ENCODE measurements around the gene RPTOR. TPM values are rescaled to one million over a fixed set of nuclear protein-coding genes. Genes with fewer than 3 reads are reported as not detected.

The RPTOR gene
- total and polyA plus RNA-seq, 2 donors (not counting 1 experiment from before 2014, with no cell fraction given): 6.7 to 22.8 TPM

GRCh38 chr17:80970044-80970761, 425.6 kb downstream of the RPTOR start:
- no peak overlapping the region for H3K9ac ChIP-seq (ENCODE audit: insufficient read depth, low read length)
- no peaks in the 10 kb centered on the region for H3K9me3 ChIP-seq (ENCODE audit: control insufficient read depth, insufficient read depth, low read depth, low read length)
- peak in 1 of 2 donors; percentile 27 for DNase-seq (ENCODE audit: low read depth in 2 of 2)
- H3K4me2 ChIP-seq (ENCODE audit: extremely low read depth, insufficient read depth, low read length): no peak overlapping the region
- H4K20me1 ChIP-seq (ENCODE audit: control insufficient read depth, extremely low read depth, insufficient read depth, low read length): no peaks in the 10 kb centered on the region
- TF ChIP-seq EZH2 (IDR thresholded peaks at IDR 0.05; ENCODE audit: low read length, missing control alignments) (no peak), CTCF (conservative IDR thresholded peaks at IDR 0.05 in 1 of 2, IDR thresholded peaks at IDR 0.05 in 1 of 2; ENCODE audit: low read depth in 1 of 2, low read length in 2 of 2) (peak; percentile 30 to 45)
- no peak overlapping the region for H3K27ac ChIP-seq (ENCODE audit: insufficient read depth, low read length)
- no peaks in the 10 kb centered on the region for H3K79me2 ChIP-seq (ENCODE audit: control insufficient read depth, insufficient read depth, low read length)
- H2AFZ ChIP-seq (ENCODE audit: low read length): no peak overlapping the region
- H3K27me3 ChIP-seq (ENCODE audit: control insufficient read depth, insufficient read depth, low read length): no peaks in the 10 kb centered on the region
- peaks cover 13% of the 10 kb centered on the region for H3K4me1 ChIP-seq (ENCODE audit: control insufficient read depth, extremely low read depth, insufficient read depth, low read length)
- no peak overlapping the region for H3K4me3 ChIP-seq (replicated peaks in 1 of 4; ENCODE audit: control extremely low read depth in 1 of 4, insufficient read depth in 1 of 4, low read depth in 3 of 4, low read length in 4 of 4)
- H3K36me3 ChIP-seq (ENCODE audit: control insufficient read depth, insufficient read depth, low read length): no peaks in the 10 kb centered on the region

- H3K9ac ChIP-seq (ENCODE audit: insufficient read depth, low read length): no peak overlapping the region
- no peaks in the 10 kb centered on the region for H3K27me3 ChIP-seq (ENCODE audit: control insufficient read depth, insufficient read depth, low read length)
- no peak overlapping the region for H3K4me2 ChIP-seq (ENCODE audit: extremely low read depth, insufficient read depth, low read length)
- H3K9me3 ChIP-seq (ENCODE audit: control insufficient read depth, insufficient read depth, low read depth, low read length): no peaks in the 10 kb centered on the region
- DNase-seq (ENCODE audit: low read depth in 2 of 2): peak in 1 of 2 donors; percentile 11
- H3K79me2 ChIP-seq (ENCODE audit: control insufficient read depth, insufficient read depth, low read length): no peaks in the 10 kb centered on the region
- no peaks in the 10 kb centered on the region for H4K20me1 ChIP-seq (ENCODE audit: control insufficient read depth, extremely low read depth, insufficient read depth, low read length)
- H3K27ac ChIP-seq (ENCODE audit: insufficient read depth, low read length): no peak overlapping the region
- H3K4me1 ChIP-seq (ENCODE audit: control insufficient read depth, extremely low read depth, insufficient read depth, low read length): peaks cover 13% of the 10 kb centered on the region
- H2AFZ ChIP-seq (ENCODE audit: low read length): no peak overlapping the region
- no peaks in the 10 kb centered on the region for H3K36me3 ChIP-seq (ENCODE audit: control insufficient read depth, insufficient read depth, low read length)
- H3K4me3 ChIP-seq (replicated peaks in 1 of 4; ENCODE audit: control extremely low read depth in 1 of 4, insufficient read depth in 1 of 4, low read depth in 3 of 4, low read length in 4 of 4): no peak overlapping the region
- TF ChIP-seq CTCF (conservative IDR thresholded peaks at IDR 0.05 in 1 of 2, IDR thresholded peaks at IDR 0.05 in 1 of 2; ENCODE audit: low read depth in 1 of 2, low read length in 2 of 2) (no peak), EZH2 (IDR thresholded peaks at IDR 0.05; ENCODE audit: low read length, missing control alignments) (no peak)
Observed at GRCh38 chr17:80970762-80971703, 426.4 kb downstream of the RPTOR start.

- Histone ChIP-seq H2AFZ (ENCODE audit: low read length) (no peak overlapping the region), H3K27me3 (ENCODE audit: control insufficient read depth, insufficient read depth, low read length) (no peaks in the 10 kb centered on the region), H3K9me3 (ENCODE audit: control insufficient read depth, insufficient read depth, low read depth, low read length) (no peaks in the 10 kb centered on the region), H3K27ac (ENCODE audit: insufficient read depth, low read length) (no peak overlapping the region), H3K36me3 (ENCODE audit: control insufficient read depth, insufficient read depth, low read length) (no peaks in the 10 kb centered on the region), H3K4me1 (ENCODE audit: control insufficient read depth, extremely low read depth, insufficient read depth, low read length) (peaks cover 13% of the 10 kb centered on the region), H3K9ac (ENCODE audit: insufficient read depth, low read length) (no peak overlapping the region), H4K20me1 (ENCODE audit: control insufficient read depth, extremely low read depth, insufficient read depth, low read length) (no peaks in the 10 kb centered on the region), H3K4me3 (replicated peaks in 1 of 4; ENCODE audit: control extremely low read depth in 1 of 4, insufficient read depth in 1 of 4, low read depth in 3 of 4, low read length in 4 of 4) (no peak overlapping the region), H3K79me2 (ENCODE audit: control insufficient read depth, insufficient read depth, low read length) (no peaks in the 10 kb centered on the region), H3K4me2 (ENCODE audit: extremely low read depth, insufficient read depth, low read length) (no peak overlapping the region)
- no peak for DNase-seq (ENCODE audit: low read depth in 2 of 2)
- TF ChIP-seq EZH2 (IDR thresholded peaks at IDR 0.05; ENCODE audit: low read length, missing control alignments) (no peak), CTCF (conservative IDR thresholded peaks at IDR 0.05 in 1 of 2, IDR thresholded peaks at IDR 0.05 in 1 of 2; ENCODE audit: low read depth in 1 of 2, low read length in 2 of 2) (no peak)
Observed at GRCh38 chr17:80971704-80972304, 427.2 kb downstream of the RPTOR start.
